NCI-H2196 (cell line): ENCODE results near the gene ZBTB39.
"Not testable (repeated sequence)": the region's sequence is repeated elsewhere in the genome, so short reads cannot be mapped to it uniquely, and the experiment has no call there.

Experiments
- DNase-seq: peaks from one replicate; lab custom pipeline; 2025; ENCODE audit not compliant: unreplicated experiment; lab: John Stamatoyannopoulos, UW

ZBTB39 gene

GRCh38 chr12:57033431-57033830 is 27.1 kb upstream of the ZBTB39 start:
- no peak for DNase-seq

DNA sequence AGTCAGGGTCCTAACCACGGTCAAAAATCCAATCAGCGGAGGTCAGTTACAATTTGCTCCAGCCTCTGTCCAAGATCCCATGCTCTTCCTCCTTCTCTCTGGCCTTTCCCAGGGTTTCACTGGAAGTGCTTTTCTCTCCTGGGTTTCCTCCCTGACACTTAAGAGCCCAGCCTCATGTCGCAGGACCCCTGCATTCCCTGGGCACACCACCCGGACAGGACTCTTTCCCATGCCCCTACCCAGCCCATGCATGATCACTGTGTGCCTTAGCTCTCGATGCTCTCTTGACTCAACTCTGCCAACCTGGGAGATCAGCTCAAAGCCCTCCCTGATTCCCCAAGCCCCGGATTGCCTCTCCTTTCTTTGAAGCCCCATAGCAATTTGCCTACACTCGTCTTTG is 25.4 kb upstream of the ZBTB39 start:
- no peak for DNase-seq

- peak; percentile 80 for DNase-seq
Measured at GRCh38 chr12:57031138-57031725, 24.9 kb upstream of the ZBTB39 start.

- no peak for DNase-seq
Measured at GRCh38 chr12:57029457-57029856, 23.1 kb upstream of the ZBTB39 start.

DNA sequence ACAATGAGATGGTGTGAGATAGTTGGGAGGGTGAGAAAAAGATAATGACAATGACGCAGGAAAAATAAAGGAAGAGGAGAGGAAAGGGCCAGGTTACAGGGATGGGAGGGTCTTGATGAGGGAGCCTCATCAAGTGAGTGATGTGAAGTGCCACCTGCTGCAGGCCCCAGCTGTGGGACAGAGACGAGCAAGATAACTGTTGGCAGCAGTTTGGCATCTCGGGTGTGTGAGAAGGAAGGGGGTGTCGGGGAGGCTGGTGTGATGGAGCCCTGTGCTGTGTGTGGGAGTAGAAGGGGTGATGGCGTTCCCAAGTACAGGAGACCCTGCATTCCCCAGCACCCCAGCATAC is 21.4 kb upstream of the ZBTB39 start:
- no peak for DNase-seq

GRCh38 chr12:57027011-57027804 is 20.9 kb upstream of the ZBTB39 start:
- no peak for DNase-seq

DNA sequence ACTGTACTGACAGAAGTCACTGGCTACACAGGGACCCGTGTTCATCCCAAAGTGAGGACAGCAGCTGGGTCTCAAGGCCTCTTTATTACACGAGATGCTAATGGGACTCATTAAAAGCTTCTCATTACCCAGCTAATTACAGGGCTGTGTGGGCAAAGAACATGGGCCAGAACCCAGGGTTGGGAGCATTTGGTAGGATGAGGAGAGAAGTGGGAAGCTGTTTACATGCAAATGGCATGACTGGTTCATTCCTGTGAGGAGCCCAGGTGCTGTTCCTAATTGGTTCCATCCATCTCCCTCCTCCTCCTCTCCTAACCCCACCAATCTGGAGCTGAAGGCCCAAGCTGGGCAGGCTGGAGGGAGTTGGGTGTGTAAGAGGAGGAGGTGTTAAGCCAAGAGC is 18.9 kb upstream of the ZBTB39 start:
- no peak for DNase-seq

GRCh38 chr12:57022324-57022723 is 16.0 kb upstream of the ZBTB39 start:
- DNase-seq: not testable (repeated sequence)

DNA sequence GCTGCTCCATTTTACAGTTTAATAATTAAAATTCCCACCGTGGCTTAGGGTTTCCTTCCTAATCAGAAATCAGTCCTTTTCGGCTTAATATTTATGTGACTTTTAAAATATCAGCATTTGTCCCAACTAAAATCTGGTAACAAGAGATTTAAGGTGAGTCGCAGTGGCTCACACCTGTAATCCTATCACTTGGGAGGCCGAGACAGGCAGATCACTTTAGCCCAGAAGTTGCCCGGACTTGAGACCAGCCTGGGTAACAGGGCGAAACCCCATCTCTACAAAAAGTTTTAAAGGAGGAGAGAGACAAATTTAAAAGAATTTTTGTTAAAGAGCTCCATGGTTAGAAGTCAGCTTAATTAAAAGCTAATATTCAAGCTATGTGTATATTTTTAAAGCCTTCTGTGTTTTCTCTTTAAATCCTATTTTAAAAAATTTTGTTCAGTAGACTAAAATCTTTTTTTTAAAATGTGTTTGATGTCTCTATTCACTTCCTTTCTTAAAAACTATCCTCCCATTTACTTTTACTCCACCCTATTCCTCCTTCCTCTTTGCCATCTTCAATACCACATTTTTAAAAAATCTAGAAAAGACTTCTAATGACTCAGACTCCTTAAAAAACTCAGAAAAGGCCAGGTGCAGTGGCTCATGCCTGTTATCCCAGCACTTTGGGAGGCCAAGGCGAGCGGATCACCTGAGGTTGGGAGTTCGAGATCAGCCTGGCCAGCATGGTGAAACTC is 13.8 kb upstream of the ZBTB39 start:
- DNase-seq: no peak

- DNase-seq: no peak
Measured at GRCh38 chr12:57018906-57019305, 12.6 kb upstream of the ZBTB39 start.

DNA sequence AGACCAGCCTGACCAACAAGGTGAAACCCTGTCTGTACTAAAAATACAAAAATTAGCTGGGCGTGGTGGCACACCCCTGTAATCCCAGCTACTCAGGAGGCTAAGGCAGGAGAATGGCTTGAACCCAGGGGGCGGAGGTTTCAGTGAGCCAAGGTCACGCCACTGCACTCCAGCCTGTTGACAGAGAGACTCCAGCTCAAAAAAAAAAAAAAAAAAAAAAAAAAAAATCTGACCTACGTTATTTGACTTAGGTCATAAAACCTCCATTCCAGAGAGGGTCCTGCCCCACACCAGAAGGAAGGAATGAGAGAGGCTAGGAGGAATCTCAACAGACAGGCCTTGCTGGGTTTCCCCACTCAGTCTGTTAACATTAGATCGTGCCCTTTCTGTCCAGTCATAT is 12.0 kb upstream of the ZBTB39 start:
- DNase-seq: not testable (repeated sequence)

DNA sequence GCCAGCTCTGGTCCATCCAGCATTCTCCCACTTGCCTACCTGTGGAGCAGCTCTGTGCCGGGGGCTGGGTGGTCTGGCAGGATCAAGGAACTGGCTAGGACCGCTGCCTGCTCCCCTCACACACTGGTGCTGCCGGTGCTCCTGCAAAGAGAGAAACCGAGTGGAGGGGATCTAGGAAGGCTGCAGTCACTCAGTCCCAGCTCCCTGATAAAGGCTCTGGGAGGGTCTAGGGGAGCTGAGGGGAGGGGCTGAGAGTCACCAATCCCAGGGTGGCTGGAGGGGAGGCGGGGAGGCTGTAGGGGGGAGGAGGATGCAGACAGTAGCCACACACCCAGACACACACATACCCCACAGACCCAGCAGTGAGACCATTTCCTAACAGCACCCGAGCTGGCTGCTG is 10.0 kb upstream of the ZBTB39 start, which contains the start of gene TAC3:
Gene TAC3, minus strand, starts transcription at position 182 of the 400 bp plus-strand sequence. CDS start 732 bp downstream, outside the sequence.
- DNase-seq: no peak

- DNase-seq: no peak
Measured at GRCh38 chr12:57012600-57013465, 6.5 kb upstream of the ZBTB39 start.

GRCh38 chr12:57011438-57012424 is 5.4 kb upstream of the ZBTB39 start:
- DNase-seq: no peak

GRCh38 chr12:57010627-57011247 is 4.4 kb upstream of the ZBTB39 start:
- no peak for DNase-seq

DNA sequence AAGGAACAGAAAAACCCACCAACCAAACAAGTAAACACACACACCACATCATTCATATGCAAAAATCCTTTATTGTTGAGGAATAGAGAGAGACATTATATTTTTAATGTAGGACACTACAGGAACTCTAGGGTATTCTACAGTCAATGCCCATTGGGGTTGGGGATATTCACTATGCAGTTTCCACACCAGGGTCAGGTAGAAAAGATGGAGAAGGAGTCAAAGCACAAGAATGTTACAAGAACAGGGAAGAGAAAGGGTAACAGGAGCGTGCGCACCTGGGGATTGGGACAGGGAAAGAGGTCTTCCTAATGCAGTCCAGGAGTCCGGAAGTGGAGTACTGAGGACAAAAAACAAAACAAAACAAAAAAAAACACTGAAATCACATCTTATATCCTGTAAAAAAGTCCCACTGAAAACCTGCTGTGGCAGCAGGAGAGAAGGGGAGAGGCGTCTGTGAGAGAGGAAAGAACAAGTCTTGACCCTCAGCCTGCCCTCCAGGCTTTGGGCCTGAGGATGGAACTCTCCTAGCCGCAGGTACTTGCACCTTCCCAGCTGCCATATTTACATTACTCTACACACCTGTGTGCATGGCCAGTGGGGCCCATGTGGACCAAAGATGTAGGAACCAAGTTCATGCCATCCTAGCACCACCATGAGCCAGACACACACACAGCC is 3.7 kb upstream of the ZBTB39 start:
- DNase-seq: no peak

GRCh38 chr12:57008178-57008577 is 1.8 kb upstream of the ZBTB39 start:
- DNase-seq: peak; percentile 60

- DNase-seq: no peak
Measured at GRCh38 chr12:57006809-57007475, 596 bp upstream of the ZBTB39 start.
